Sigmoid colon (tissue), 7 donors: ENCODE measurements around the gene FMN2. TPM values are rescaled to one million over a fixed set of nuclear protein-coding genes. Genes with fewer than 3 reads are reported as not detected.

ENCODE experiments used
- DNase-seq: peaks from one replicate; pipeline ENCODE4 v3.0.0-alpha.2; 2019
- H3K27ac ChIP-seq, 4 donors: fragments of 200-600 bp; sonication (generic); one replicate each; pipeline ENCODE4 v1.5.1; 2016 to 2019; ENCODE audit warnings: mild to moderate bottlenecking in 1 of 4
- H3K27me3 ChIP-seq, 3 donors: fragments of 200-600 bp; sonication (generic); one replicate each; pipeline ENCODE4 v1.5.1; 2019; ENCODE audit warnings: mild to moderate bottlenecking in 1 of 3
- H3K36me3 ChIP-seq, 4 donors: fragments of 200-600 bp; sonication (generic); one replicate each; pipeline ENCODE4 v1.5.1; 2016 to 2019
- H3K4me1 ChIP-seq, 4 donors: fragments of 200-600 bp; sonication (generic); one replicate each; pipeline ENCODE4 v1.5.1; 2017 to 2019
- H3K4me3 ChIP-seq, 4 donors: fragments of 200-600 bp; sonication (generic); one replicate each; pipeline ENCODE4 v1.5.1; 2017 to 2019; ENCODE audit warnings: mild to moderate bottlenecking in 2 of 4, moderate library complexity in 1 of 4
- H3K9me3 ChIP-seq, 4 donors: fragments of 200-600 bp in 3 of 4; sonication (generic) in 3 of 4; one replicate each; pipeline versions ENCODE4 v1.5.1 to v1.6.1; 2013 to 2019
- EP300 ChIP-seq, 4 donors: sonication (generic); formaldehyde crosslinking; IDR thresholded peaks; one replicate each; pipeline ENCODE4 v1.6.1; 2017; ENCODE audit warnings: antibody characterized with exemption in 4 of 4
- POLR2A ChIP-seq, 2 donors: fragments of 450-650 bp; IDR thresholded peaks; one replicate each; pipeline ENCODE4 v1.6.1; 2016; ENCODE audit warnings: antibody characterized with exemption in 2 of 2, mild to moderate bottlenecking in 2 of 2, moderate library complexity in 2 of 2
- POLR2AphosphoS5 ChIP-seq, 4 donors: sonication (generic); formaldehyde crosslinking; IDR thresholded peaks; one replicate each; pipeline ENCODE4 v1.6.1; 2017; ENCODE audit warnings: antibody characterized with exemption in 4 of 4
- WGBS, 2 donors: extraction: QIAGEN DNeasy Blood & Tissue Kit; methylation state at CpG; one replicate each; pipeline ENCODE4 v1.1.7; 2013; 5-methylcytosine and 5-hydroxymethylcytosine counted together
- intact Hi-C: fragments of 100-400 bp; cut with DNase I; formaldehyde crosslinking; loops from one replicate; pipeline ENCODE4 v1.15.1; 2023
- polyA plus RNA-seq, 3 donors: library from polyadenylated mRNA; stranded (reverse); fragments of 200-250 nt; gene quantifications; one replicate each; pipeline ENCODE4 v1.2.3, GENCODE V29; 2013
- total RNA-seq, 4 donors: library from RNA; depleted of rRNA; stranded (reverse); fragments of >200 nt; gene quantifications; one replicate each; pipeline ENCODE4 v1.1.0, GENCODE V29; 2016
- TF ChIP-seq, protein P1 (sequence below), 4 experiments: fragments of 450-650 bp in 3 of 4; fragments of 200-600 bp in 1 of 4; IDR thresholded peaks; one replicate each; pipeline ENCODE4 v1.5.1; 2016 to 2019; ENCODE audit warnings: antibody characterized with exemption in 4 of 4, mild to moderate bottlenecking in 3 of 4, moderate library complexity in 2 of 4
- donor health status: healthy with polysubstance abuse.
- donor health status: Bipolar disorder and iron deficiency.
- donor health status: healthy.

Gene FMN2
- total and polyA plus RNA-seq, 7 donors, result 1.5 to 16.9 (median 10.3) TPM

DNA sequence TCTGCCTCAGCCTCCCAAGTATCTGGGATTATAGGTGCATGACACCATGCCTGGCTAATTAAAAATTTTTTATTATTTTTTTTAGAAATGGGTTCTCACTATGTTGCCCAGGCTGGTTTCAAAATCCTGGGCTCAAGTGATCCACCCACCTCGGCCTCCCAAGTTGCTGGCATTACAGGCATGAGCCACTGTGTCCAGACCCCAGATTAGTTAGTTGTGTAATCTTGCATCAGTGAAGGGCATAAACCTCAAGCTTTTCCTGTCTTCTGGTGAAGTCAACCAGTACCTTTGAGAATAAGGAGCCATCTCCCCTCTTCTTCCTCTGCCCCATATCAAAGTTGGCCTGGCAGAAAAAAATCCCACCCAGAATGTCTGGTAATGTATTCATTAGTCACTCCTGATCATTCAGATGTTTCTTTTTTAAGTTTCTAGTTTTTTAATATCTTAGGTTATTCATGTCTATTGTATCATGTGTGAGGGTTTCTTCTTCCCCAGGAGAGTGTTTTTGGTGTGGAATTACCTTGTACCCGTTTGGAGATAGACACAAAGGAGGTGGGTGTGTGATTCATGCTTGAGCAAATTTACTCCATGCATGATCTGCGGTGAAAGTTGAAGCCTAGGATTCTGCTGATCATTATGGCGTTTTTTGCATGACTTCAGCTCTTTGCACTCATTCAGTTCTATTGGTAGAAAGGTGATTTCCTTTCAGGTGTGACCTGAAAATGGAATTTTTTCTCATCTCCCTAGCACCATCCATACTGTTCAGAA is 144.0 kb downstream of the FMN2 start:
- TF ChIP-seq, protein P1, sequence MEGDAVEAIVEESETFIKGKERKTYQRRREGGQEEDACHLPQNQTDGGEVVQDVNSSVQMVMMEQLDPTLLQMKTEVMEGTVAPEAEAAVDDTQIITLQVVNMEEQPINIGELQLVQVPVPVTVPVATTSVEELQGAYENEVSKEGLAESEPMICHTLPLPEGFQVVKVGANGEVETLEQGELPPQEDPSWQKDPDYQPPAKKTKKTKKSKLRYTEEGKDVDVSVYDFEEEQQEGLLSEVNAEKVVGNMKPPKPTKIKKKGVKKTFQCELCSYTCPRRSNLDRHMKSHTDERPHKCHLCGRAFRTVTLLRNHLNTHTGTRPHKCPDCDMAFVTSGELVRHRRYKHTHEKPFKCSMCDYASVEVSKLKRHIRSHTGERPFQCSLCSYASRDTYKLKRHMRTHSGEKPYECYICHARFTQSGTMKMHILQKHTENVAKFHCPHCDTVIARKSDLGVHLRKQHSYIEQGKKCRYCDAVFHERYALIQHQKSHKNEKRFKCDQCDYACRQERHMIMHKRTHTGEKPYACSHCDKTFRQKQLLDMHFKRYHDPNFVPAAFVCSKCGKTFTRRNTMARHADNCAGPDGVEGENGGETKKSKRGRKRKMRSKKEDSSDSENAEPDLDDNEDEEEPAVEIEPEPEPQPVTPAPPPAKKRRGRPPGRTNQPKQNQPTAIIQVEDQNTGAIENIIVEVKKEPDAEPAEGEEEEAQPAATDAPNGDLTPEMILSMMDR (IDR thresholded peaks at IDR 0.05), result no peak
- TF ChIP-seq EP300 (IDR thresholded peaks at IDR 0.05) (no peak), POLR2A (IDR thresholded peaks at IDR 0.05) (no peak), POLR2AphosphoS5 (IDR thresholded peaks at IDR 0.05) (no peak)
- Histone ChIP-seq H3K27me3 (no peaks in the 10 kb centered on the region), H3K9me3 (no peaks in the 10 kb centered on the region), H3K4me3 (no peak overlapping the region), H3K4me1 (peaks cover 0 to 5% (median under 1%) of the 10 kb centered on the region in 4 donors), H3K27ac (no peak overlapping the region), H3K36me3 (peaks cover 0 to 8% (median 0%) of the 10 kb centered on the region in 4 donors)
- DNase-seq, result no peak
- intact Hi-C loops, result no loop called here
- 85 to 89% methylated on average over 4 of the region's 4 CpGs for WGBS, 2 donors

- TF ChIP-seq POLR2AphosphoS5 (IDR thresholded peaks at IDR 0.05) (no peak), EP300 (IDR thresholded peaks at IDR 0.05) (no peak), POLR2A (IDR thresholded peaks at IDR 0.05) (no peak)
- TF ChIP-seq, protein P1 (IDR thresholded peaks at IDR 0.05), result no peak
- WGBS, 2 donors, result 80 to 89% methylated on average over 4 of the region's 4 CpGs
- no peak overlapping the region for H3K27ac ChIP-seq
- no peak overlapping the region for H3K4me3 ChIP-seq
- no peaks in the 10 kb centered on the region for H3K27me3 ChIP-seq
- DNase-seq, result no peak
- intact Hi-C loops, result no loop called here
- peaks cover 0 to 8% (median 0%) of the 10 kb centered on the region in 4 donors for H3K36me3 ChIP-seq
- no peaks in the 10 kb centered on the region for H3K9me3 ChIP-seq
- peaks cover 0 to 9% (median 2%) of the 10 kb centered on the region in 4 donors for H3K4me1 ChIP-seq
Measured at GRCh38 chr1:240237305-240237721, 145.6 kb downstream of the FMN2 start.

GRCh38 chr1:240239309-240239708 is 147.6 kb downstream of the FMN2 start:
- DNase-seq, result no peak
- peaks cover 0 to 8% (median 0%) of the 10 kb centered on the region in 4 donors for H3K36me3 ChIP-seq
- H3K27ac ChIP-seq, result no peak overlapping the region
- H3K4me1 ChIP-seq, result peaks cover 0 to 29% (median 16%) of the 10 kb centered on the region in 4 donors
- intact Hi-C loops, result no loop called here
- no peaks in the 10 kb centered on the region for H3K27me3 ChIP-seq
- TF ChIP-seq, protein P1 (IDR thresholded peaks at IDR 0.05), result no peak
- TF ChIP-seq EP300 (IDR thresholded peaks at IDR 0.05) (no peak), POLR2A (IDR thresholded peaks at IDR 0.05) (no peak), POLR2AphosphoS5 (IDR thresholded peaks at IDR 0.05) (no peak)
- no peak overlapping the region for H3K4me3 ChIP-seq
- H3K9me3 ChIP-seq, result no peaks in the 10 kb centered on the region

DNA sequence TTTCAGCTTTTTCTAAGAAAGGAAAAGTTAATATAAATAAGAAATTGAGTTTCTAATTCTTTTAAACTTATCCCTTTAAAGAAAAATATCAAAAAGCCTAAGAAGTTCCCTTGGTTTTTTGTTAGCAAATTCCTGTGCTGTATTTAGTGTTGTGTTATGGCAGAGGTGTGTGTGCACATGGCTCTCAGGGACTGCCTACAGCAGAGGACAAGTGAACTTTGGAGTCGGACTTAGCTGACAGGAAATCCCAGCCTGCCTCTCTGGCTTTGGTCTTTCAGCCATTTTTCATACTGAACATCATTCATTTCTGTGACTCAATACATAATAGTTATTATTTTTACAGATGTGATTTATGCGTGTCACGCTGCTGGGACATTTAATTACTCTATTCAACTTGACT is 149.6 kb downstream of the FMN2 start:
- TF ChIP-seq EP300 (IDR thresholded peaks at IDR 0.05) (no peak), POLR2AphosphoS5 (IDR thresholded peaks at IDR 0.05) (no peak), POLR2A (IDR thresholded peaks at IDR 0.05) (no peak)
- TF ChIP-seq, protein P1 (IDR thresholded peaks at IDR 0.05), result no peak
- no peaks in the 10 kb centered on the region for H3K27me3 ChIP-seq
- H3K9me3 ChIP-seq, result no peaks in the 10 kb centered on the region
- WGBS, 2 donors, result 88% methylated on average over 3 of the region's 3 CpGs
- peaks cover 0 to 40% (median 16%) of the 10 kb centered on the region in 4 donors for H3K4me1 ChIP-seq
- DNase-seq, result no peak
- no peaks in the 10 kb centered on the region for H3K36me3 ChIP-seq
- no peak overlapping the region for H3K27ac ChIP-seq
- no peak overlapping the region for H3K4me3 ChIP-seq
- intact Hi-C loops, result loop anchor here (5.0 kb wide), 1 partner anchor 36 kb away; no protein-coding TSS in a partner anchor
